ENCODE measurements around the gene GMIP. TPM values are rescaled to one million over a fixed set of nuclear protein-coding genes. Genes with fewer than 3 reads are reported as not detected.

The GMIP gene
- total RNA-seq, 3 donors from 2014 or later (not counting 1 experiment from before 2014, with no cell fraction given) = 134 to 188 (median 150) TPM

DNA sequence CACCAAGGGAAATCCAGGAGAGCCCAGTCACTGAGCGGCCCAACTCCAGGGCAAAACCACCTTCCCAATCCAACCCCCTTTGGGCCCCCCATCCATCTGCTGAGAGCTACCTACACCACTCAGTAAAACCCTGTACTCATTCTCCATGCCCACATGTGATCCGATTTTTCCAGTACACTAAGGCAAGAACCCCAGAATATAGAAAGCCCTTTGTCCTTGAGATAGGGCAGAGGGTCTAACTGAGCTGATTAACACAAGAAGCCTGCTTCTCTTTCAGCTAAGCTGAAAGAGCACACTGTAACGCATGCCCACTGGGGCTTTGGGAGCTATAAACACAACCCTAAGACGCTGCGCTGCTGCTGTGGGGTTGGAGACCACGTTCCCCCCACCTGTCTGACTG is 61.0 kb downstream of the GMIP start:
- no peaks in the 10 kb centered on the region for H3K27me3 ChIP-seq (ENCODE audit: control insufficient read depth, insufficient read depth, low read length)
- H3K4me1 ChIP-seq (ENCODE audit: control insufficient read depth, insufficient read depth, low read length) = no peaks in the 10 kb centered on the region
- Mint-ChIP-seq H3K36me3 (no peaks in the 10 kb centered on the region), H3K4me1 (peaks cover 5 to 11% of the 10 kb centered on the region in 2 donors), H3K27me3 (ENCODE audit: low read depth in 2 of 2) (no peaks in the 10 kb centered on the region), H3K4me3 (no peak overlapping the region), H3K9me3 (no peaks in the 10 kb centered on the region), H3K27ac (no peak overlapping the region)
- 95% methylated on average over 6 of the region's 6 CpGs for WGBS (ENCODE audit: insufficient coverage)
- H3K9me3 ChIP-seq (ENCODE audit: control insufficient read depth, insufficient read depth, low read length) = no peaks in the 10 kb centered on the region
- no peak for DNase-seq
- no peaks in the 10 kb centered on the region for H3K36me3 ChIP-seq (ENCODE audit: control insufficient read depth, insufficient read depth, low read length)
- H3K4me3 ChIP-seq (ENCODE audit: low read length) = no peak overlapping the region
- no peak overlapping the region for H3K27ac ChIP-seq (ENCODE audit: low read length)
- TF ChIP-seq, protein P1, sequence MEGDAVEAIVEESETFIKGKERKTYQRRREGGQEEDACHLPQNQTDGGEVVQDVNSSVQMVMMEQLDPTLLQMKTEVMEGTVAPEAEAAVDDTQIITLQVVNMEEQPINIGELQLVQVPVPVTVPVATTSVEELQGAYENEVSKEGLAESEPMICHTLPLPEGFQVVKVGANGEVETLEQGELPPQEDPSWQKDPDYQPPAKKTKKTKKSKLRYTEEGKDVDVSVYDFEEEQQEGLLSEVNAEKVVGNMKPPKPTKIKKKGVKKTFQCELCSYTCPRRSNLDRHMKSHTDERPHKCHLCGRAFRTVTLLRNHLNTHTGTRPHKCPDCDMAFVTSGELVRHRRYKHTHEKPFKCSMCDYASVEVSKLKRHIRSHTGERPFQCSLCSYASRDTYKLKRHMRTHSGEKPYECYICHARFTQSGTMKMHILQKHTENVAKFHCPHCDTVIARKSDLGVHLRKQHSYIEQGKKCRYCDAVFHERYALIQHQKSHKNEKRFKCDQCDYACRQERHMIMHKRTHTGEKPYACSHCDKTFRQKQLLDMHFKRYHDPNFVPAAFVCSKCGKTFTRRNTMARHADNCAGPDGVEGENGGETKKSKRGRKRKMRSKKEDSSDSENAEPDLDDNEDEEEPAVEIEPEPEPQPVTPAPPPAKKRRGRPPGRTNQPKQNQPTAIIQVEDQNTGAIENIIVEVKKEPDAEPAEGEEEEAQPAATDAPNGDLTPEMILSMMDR (IDR thresholded peaks at IDR 0.05) = no peak
- no peak for ATAC-seq
- intact Hi-C loops (cut with micrococcal nuclease) = no loop called here

DNA sequence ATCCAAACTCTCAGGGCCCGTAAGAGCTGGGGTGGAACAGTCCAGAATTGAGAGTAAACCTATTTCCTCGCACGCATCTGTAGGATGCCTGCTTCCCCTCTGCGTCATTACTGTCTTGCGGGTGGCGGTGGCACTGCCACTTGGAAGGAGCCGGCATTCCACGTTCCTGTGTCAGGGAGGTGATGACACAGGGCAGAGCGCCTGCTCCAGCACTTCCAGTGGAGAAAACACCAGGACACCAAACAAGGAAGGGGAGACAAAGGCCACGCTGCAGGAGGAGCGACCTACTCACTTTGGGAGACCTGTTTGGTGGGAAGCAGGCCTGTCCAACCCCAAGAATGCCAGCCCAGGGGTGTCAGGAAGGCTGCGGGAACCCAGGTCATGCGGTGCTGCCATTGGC is 62.1 kb downstream of the GMIP start:
- Histone ChIP-seq H3K9me3 (ENCODE audit: control insufficient read depth, insufficient read depth, low read length) (no peaks in the 10 kb centered on the region), H3K27ac (ENCODE audit: low read length) (no peak overlapping the region), H3K4me3 (ENCODE audit: low read length) (no peak overlapping the region), H3K36me3 (ENCODE audit: control insufficient read depth, insufficient read depth, low read length) (no peaks in the 10 kb centered on the region), H3K4me1 (ENCODE audit: control insufficient read depth, insufficient read depth, low read length) (no peaks in the 10 kb centered on the region), H3K27me3 (ENCODE audit: control insufficient read depth, insufficient read depth, low read length) (no peaks in the 10 kb centered on the region)
- Mint-ChIP-seq H3K27ac (no peak overlapping the region), H3K27me3 (ENCODE audit: low read depth in 2 of 2) (no peaks in the 10 kb centered on the region), H3K4me1 (peaks cover 5 to 11% of the 10 kb centered on the region in 2 donors), H3K9me3 (no peaks in the 10 kb centered on the region), H3K4me3 (no peak overlapping the region), H3K36me3 (no peaks in the 10 kb centered on the region)
- whole genome bisulfite sequencing (ENCODE audit: insufficient coverage) = 98% methylated on average over 13 of the region's 13 CpGs
- TF ChIP-seq, protein P1 (IDR thresholded peaks at IDR 0.05) = no peak
- no peak for ATAC-seq
- DNase-seq = no peak
- intact Hi-C loops (cut with micrococcal nuclease) = no loop called here

DNA sequence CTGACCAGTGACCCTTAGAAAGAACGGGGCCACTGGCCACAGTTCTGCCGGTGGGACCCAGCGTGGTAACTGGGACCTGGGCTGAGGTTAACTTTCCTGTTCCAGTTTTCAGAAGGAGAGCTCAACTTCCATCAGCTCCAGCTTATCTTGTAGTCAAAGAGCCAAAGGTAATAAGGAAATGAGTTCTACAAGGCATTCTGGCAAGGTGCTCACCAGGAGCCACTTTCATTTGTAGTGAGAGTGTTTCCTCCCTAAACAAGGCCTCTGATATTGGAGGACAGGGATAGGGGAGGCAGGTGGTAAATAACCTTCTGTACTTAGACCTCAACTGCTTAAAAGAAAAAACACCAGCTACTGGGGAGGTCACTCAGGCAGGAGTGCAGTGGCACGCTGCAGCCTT is 63.0 kb downstream of the GMIP start:
- no peaks in the 10 kb centered on the region for H3K27me3 Mint-ChIP-seq (ENCODE audit: low read depth in 2 of 2)
- no peak for ATAC-seq

More for the DNA sequence above, 63.0 kb downstream of the GMIP start:
- TF ChIP-seq, protein P1 (IDR thresholded peaks at IDR 0.05) = no peak
- no peaks in the 10 kb centered on the region for H3K4me1 ChIP-seq (ENCODE audit: control insufficient read depth, insufficient read depth, low read length)
- no peak overlapping the region for H3K27ac ChIP-seq (ENCODE audit: low read length)
- peaks cover 5 to 13% of the 10 kb centered on the region in 2 donors for H3K4me1 Mint-ChIP-seq
- no peak overlapping the region for H3K27ac Mint-ChIP-seq
- H3K36me3 ChIP-seq (ENCODE audit: control insufficient read depth, insufficient read depth, low read length) = no peaks in the 10 kb centered on the region
- H3K4me3 Mint-ChIP-seq = no peak overlapping the region
- H3K27me3 ChIP-seq (ENCODE audit: control insufficient read depth, insufficient read depth, low read length) = no peaks in the 10 kb centered on the region
- no peak for DNase-seq
- H3K4me3 ChIP-seq (ENCODE audit: low read length) = no peak overlapping the region
- H3K36me3 Mint-ChIP-seq = no peaks in the 10 kb centered on the region
- no peaks in the 10 kb centered on the region for H3K9me3 Mint-ChIP-seq
- 95% methylated on average over 4 of the region's 4 CpGs for WGBS (ENCODE audit: insufficient coverage)
- intact Hi-C loops (cut with micrococcal nuclease) = no loop called here
- no peaks in the 10 kb centered on the region for H3K9me3 ChIP-seq (ENCODE audit: control insufficient read depth, insufficient read depth, low read length)

All from natural killer cell (primary cell).